ENCODE measurements around the gene RELCH. TPM values are rescaled to one million over a fixed set of nuclear protein-coding genes. Genes with fewer than 3 reads are reported as not detected.

The RELCH gene
- total RNA-seq, 2 donors from 2014 or later, result 36.0 to 48.9 TPM

DNA sequence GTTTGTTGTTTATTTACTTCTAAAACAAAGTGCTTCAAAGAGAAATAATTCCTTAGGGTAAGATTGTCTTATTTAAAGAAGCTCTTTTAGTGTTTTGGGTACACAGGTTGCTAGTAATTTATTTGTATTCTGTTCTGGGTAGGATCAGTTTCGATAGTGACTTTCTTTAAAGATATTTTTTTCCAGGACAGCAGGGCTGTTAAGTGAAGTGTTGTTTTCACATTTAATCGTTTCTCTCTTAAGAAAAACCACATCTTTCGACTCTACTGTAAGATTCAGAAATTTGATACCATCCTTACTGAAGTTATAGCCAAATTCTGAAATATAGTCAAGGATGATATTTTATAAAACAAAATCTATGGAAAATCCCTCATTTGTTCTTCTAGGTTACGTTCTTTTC lies 155.8 kb downstream of the RELCH start:
- Histone ChIP-seq H3K36me3 (no peaks in the 10 kb centered on the region), H3K4me1 (ENCODE audit: control insufficient read depth in 1 of 2, low read depth in 2 of 2) (no peaks in the 10 kb centered on the region), H3K4me3 (no peak overlapping the region), H3K27ac (no peak overlapping the region), H3K9me3 (no peaks in the 10 kb centered on the region), H3K27me3 (replicated peaks; ENCODE audit: insufficient read depth) (no peaks in the 10 kb centered on the region)
- ATAC-seq (ENCODE audit: insufficient number of reproducible peaks, low FRiP score, low read depth), result no peak
- TF ChIP-seq, protein P1, sequence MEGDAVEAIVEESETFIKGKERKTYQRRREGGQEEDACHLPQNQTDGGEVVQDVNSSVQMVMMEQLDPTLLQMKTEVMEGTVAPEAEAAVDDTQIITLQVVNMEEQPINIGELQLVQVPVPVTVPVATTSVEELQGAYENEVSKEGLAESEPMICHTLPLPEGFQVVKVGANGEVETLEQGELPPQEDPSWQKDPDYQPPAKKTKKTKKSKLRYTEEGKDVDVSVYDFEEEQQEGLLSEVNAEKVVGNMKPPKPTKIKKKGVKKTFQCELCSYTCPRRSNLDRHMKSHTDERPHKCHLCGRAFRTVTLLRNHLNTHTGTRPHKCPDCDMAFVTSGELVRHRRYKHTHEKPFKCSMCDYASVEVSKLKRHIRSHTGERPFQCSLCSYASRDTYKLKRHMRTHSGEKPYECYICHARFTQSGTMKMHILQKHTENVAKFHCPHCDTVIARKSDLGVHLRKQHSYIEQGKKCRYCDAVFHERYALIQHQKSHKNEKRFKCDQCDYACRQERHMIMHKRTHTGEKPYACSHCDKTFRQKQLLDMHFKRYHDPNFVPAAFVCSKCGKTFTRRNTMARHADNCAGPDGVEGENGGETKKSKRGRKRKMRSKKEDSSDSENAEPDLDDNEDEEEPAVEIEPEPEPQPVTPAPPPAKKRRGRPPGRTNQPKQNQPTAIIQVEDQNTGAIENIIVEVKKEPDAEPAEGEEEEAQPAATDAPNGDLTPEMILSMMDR (IDR thresholded peaks at IDR 0.05), result no peak
- no peak for DNase-seq (ENCODE audit: low spot score)

DNA sequence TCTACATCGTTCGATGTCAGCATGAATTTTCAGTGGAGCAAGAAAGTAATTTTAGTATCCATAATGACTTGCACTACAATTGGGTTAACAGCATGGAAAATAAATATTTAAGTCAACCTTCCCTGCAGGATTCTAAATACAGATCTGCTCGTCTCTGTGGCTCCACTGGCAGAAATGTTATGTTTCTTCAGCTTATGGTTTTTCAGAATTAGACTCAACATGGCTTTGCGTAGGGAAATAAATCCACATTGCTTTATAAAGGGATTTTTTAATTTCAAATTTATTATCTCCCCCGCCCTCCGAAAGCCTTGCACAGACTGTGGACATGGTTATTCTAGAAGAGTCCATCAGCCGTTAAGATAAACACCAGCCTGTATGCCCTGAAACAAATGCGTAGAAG lies 156.3 kb downstream of the RELCH start:
- Histone ChIP-seq H3K4me3 (no peak overlapping the region), H3K27ac (no peak overlapping the region), H3K4me1 (ENCODE audit: control insufficient read depth in 1 of 2, low read depth in 2 of 2) (no peaks in the 10 kb centered on the region), H3K27me3 (replicated peaks; ENCODE audit: insufficient read depth) (no peaks in the 10 kb centered on the region), H3K9me3 (no peaks in the 10 kb centered on the region), H3K36me3 (no peaks in the 10 kb centered on the region)
- DNase-seq (ENCODE audit: low spot score) (no peak), ATAC-seq (ENCODE audit: insufficient number of reproducible peaks, low FRiP score, low read depth) (no peak)
- TF ChIP-seq, protein P1 (IDR thresholded peaks at IDR 0.05), result no peak

- Histone ChIP-seq H3K4me1 (ENCODE audit: control insufficient read depth in 1 of 2, low read depth in 2 of 2) (no peaks in the 10 kb centered on the region), H3K27me3 (replicated peaks; ENCODE audit: insufficient read depth) (no peaks in the 10 kb centered on the region), H3K4me3 (no peak overlapping the region), H3K27ac (no peak overlapping the region), H3K36me3 (no peaks in the 10 kb centered on the region), H3K9me3 (no peaks in the 10 kb centered on the region)
- TF ChIP-seq, protein P1 (IDR thresholded peaks at IDR 0.05), result no peak
- no peak for ATAC-seq (ENCODE audit: insufficient number of reproducible peaks, low FRiP score, low read depth)
- no peak for DNase-seq (ENCODE audit: low spot score)
These were observed 158.9 kb downstream of the RELCH start for GRCh38 chr18:62345909-62346308.

DNA sequence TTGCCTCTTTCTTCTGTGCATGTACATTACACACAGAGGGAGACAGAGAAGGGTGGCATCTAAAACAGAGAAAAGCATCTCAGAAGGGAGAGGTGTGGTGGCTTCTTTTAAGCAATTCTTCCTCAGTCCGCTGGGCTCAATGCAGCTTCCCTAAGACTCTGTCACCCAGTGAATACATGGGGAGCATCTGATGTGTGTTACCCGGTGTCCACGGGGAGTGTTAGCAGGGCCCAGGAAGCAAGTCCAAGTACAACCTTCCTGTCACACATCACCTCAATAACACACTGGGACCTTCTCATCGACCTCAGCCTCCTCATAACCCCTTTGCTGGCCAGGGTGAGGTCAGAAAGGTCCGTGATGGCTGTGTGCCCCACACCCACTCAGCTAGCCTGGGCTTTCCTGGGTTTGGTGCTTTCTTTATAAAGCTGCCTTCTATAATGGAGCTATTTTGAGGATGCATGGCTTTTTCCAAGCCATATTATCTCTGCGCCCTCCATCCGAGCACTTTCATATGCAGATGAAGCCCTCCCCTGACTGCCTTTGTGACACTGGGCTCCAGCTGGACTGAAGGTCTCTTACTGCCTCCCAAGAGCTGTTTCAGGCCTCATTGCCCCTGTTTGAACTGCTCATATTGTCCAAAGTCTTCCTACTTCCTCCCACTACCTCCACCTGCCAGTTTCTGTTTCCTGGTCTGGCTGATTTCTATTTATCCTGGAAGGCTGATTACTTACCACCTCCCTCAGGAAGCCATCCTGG lies 159.5 kb downstream of the RELCH start:
- TF ChIP-seq, protein P1 (IDR thresholded peaks at IDR 0.05), result no peak
- Histone ChIP-seq H3K36me3 (no peaks in the 10 kb centered on the region), H3K4me1 (ENCODE audit: control insufficient read depth in 1 of 2, low read depth in 2 of 2) (no peaks in the 10 kb centered on the region), H3K9me3 (no peaks in the 10 kb centered on the region), H3K4me3 (no peak overlapping the region), H3K27me3 (replicated peaks; ENCODE audit: insufficient read depth) (no peaks in the 10 kb centered on the region), H3K27ac (no peak overlapping the region)
- ATAC-seq (ENCODE audit: insufficient number of reproducible peaks, low FRiP score, low read depth) (no peak), DNase-seq (ENCODE audit: low spot score) (no peak)

GRCh38 chr18:62347089-62347506 lies 160.0 kb downstream of the RELCH start:
- H3K27me3 ChIP-seq (replicated peaks; ENCODE audit: insufficient read depth), result no peaks in the 10 kb centered on the region
- no peak for ATAC-seq (ENCODE audit: insufficient number of reproducible peaks, low FRiP score, low read depth)
- TF ChIP-seq, protein P1 (IDR thresholded peaks at IDR 0.05), result no peak

More at GRCh38 chr18:62347089-62347506, 160.0 kb downstream of the RELCH start:
- no peak overlapping the region for H3K4me3 ChIP-seq
- H3K9me3 ChIP-seq, result no peaks in the 10 kb centered on the region
- no peaks in the 10 kb centered on the region for H3K4me1 ChIP-seq (ENCODE audit: control insufficient read depth in 1 of 2, low read depth in 2 of 2)
- no peak overlapping the region for H3K27ac ChIP-seq
- no peak for DNase-seq (ENCODE audit: low spot score)
- H3K36me3 ChIP-seq, result no peaks in the 10 kb centered on the region
